Stimulated activated naive CD4-positive, alpha-beta T cell treated with Interleukin-2 at 50 U/mL for 16 hours (primary cell): ENCODE data around the gene DYNLT2B.
"Not testable (repeated sequence)": the region's sequence is repeated elsewhere in the genome, so short reads cannot be mapped to it uniquely, and the experiment has no call there.

ENCODE experiments used
- DNase-seq: peaks from one replicate; lab custom pipeline; 2025; lab: John Stamatoyannopoulos, UW

DYNLT2B gene

DNA sequence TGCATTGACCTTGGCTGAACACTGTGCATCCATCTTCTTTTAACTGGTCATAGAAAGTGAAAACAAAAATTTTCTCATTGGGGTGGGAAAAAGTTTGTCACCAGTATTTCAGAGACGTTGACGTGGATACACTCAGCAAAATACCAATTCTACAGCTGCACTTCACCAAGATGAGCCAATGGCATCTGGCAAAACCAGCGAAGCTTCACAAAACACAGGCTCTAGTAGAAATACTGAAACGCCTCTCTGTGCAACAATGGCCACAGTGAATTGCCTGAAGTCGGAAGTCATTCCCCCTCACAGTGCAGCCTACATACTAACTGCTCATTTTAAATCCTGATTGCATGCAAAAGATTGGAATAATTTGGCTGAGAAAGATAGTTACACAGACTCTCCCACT, 47.5 kb downstream of the DYNLT2B start:
- DNase-seq, result no peak

DNA sequence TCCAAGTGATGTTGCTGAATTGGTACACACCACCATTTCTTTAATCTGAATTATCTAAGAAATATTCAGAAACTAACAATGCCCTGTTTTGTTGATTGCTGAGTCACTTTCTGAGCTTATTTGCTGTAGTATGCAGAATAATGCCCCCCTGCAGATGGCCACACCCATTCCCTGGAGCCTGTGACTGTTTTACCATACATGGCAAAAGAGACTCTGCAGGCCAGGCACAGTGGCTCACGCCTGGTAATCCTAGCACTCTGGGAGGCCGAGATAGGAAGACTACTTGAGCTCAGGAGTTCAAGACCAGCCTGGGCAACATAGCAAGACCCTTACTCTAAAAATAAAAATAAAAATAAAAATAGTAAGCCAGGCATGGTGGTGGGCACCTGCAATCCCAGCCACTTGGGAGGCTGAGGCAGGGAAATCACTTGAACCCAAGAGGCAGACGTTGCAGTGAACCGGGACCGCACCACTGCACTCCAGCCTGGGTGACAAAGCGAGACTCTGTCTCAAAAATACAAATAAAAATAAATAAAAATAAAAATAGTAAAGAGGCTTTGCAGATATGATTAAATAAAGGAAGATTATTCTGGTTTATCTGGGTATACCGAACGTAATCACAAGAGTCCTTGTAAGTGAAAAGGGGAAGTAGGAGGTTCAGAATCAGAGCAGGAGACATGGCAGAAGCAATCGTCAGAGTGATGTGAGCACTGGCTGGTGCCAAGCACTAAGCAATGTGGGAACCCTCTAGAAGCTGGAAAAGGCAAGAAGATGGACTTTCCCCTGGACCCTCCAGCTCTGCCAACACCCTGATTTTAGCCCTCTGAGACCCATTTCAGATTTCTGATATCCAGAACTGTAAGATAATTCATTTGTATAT, 49.5 kb downstream of the DYNLT2B start:
- DNase-seq, result no peak

DNA sequence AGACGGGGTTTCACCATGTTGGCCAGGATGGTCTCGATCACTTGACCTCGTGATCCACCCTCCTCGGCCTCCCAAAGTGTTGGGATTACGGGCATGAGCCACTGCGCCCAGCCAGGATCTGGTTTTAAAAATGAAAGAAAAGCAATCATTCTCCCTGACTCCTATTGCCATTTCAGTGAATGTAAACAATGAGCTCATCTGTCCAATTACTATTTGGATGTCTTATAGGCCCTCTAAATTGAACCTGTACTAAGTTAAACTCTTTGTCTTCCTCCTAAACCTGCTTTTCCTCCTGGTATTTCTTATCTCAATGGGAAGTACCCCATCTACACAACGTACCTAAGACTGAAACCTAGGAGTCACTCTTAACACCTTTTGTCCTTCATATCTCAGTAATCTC, 54.2 kb downstream of the DYNLT2B start:
- DNase-seq, result no peak

DNA sequence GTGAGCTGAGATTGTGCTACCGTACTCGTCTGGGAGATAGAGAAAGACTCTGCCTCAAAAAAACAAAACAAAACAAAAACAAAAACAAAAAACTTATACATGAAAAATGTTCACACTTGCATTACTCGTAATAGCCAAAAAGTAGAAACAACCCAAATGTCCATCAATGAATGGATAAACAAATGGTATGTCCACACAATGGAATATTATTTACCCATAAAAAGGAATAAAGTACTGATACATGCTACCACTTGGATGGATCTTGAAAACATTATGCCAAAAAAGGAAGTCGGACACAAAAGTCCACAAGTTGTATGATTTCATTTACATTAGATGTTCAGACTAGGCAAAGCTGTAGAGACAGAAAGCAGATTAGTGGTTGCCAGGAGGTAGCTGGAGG, 57.3 kb downstream of the DYNLT2B start:
- no peak for DNase-seq

DNA sequence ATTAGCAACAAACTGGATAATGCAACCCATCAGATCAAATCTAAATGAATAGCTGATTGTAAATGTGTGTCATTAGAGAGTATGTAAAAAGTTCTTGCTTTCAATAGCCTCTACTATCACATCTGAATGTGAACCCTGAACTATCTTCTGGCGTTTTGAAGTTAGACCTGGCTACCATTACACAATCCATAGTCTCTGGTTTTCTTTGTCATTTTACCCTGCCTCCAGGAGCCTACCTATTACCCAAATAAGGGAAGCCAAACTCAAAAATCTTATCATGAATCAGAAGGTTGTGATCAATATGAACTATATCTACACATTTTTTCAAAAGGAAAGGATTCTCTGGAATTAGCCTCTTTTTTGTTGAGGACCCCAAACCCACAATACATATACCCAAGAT, 62.3 kb downstream of the DYNLT2B start:
- no peak for DNase-seq

DNA sequence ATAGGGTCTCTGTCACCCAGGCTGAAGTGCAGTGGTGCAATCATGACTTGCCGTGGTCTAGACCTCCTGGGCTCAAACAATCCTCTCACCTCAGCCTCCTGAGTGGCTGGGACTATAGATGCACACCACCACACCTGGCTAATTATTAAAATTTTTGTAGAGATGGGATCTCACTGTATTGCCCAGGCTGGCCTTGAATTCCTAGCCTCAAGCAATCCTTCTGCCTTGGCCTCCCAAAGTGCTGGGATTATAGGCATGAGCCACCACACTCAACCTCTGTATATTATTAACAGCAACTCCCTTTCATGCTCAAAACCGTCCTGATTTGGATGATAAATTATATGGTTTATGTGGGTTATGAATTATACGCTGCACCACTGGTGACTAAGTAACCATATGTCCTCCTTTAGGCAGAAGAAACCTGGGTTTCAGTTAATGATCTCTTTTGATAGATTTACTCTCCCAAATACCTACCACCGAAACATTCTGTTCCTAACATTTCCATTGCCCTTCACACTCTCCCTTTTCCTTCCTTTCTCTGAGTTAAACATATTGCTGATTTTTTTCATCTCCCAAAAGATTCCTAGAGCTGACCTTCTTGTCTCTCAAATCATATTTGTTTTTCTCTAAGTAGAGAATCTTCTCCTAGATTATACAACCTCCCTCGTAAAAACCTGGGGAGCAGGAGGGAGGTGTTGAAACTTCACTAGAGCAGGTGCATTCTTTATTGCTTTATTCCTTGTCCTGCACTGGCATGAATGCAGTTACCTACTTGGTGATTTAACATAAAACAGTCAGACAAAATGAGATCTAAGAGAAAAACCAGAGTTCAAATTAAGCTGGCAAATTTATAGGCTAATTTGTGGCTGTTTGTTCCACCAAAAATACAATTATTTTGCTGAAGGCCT, 63.4 kb downstream of the DYNLT2B start:
- no peak for DNase-seq

DNA sequence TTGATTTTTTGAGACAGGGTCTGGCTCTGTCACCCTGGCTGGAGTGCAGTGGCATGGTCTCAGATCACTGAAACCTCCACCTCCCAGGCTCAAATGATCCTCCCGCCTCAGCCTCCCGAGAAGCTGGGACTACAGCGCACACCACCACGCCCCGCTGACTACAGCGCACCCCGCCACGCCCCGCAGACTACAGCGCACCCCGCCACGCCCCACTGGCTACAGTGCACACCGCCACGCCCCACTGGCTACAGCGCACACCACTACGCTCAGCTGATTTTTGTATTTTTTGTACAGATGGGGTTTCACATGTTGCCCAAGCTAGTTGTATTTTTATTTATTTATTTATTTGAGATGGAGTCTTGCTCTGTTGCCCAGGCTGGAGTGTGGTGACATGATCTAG, 66.1 kb downstream of the DYNLT2B start:
- DNase-seq, result no peak

DNA sequence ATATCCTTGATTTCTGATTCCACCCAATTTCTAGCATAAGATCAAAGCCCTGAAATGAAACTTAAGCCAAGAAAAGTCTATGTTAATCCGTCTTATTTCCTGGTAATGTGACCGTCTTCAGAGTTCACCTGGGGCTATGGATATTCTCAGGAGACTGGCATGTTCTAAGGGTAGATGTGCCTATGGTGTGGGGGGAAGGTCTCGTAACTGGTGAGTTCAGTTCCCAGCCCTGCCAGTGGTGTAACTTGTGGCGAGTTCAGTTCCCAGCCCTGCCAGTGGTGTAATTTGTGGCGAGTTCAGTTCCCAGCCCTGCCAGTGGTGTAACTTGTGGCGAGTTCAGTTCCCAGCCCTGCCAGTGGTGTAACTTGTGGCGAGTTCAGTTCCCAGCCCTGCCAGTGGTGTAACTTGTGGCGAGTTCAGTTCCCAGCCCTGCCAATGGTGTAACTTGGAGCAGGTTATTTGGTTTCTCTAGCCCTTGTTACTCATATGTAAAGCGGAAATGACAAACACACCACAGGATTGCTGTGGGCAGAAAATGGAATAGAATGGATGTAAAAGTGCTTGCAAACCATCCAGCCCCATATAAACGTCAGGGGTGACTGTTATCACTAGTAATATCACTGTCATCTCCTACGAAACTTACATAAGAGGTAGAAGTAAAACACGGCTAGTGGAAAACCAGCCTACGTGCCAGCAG, 71.3 kb downstream of the DYNLT2B start:
- DNase-seq, result peak; percentile 12

DNA sequence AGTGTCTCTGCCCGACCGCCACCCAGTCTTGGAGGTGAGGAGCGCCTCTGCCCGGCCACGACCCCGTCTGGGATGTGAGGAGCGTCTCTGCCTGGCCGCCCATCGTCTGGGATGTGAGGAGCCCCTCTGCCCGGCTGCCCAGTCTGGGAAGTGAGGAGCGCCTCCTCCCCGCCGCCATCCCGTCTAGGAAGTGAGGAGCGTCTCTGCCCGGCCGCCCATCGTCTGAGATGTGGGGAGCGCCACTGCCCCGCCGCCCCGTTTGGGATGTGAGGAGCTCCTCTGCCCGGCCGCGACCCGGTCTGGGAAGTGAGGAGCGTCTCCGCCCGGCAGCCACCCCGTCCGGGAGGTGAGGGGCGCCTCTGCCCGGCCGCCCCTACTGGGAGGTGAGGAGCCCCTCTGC, 73.9 kb downstream of the DYNLT2B start:
- DNase-seq, result not testable (repeated sequence)

DNA sequence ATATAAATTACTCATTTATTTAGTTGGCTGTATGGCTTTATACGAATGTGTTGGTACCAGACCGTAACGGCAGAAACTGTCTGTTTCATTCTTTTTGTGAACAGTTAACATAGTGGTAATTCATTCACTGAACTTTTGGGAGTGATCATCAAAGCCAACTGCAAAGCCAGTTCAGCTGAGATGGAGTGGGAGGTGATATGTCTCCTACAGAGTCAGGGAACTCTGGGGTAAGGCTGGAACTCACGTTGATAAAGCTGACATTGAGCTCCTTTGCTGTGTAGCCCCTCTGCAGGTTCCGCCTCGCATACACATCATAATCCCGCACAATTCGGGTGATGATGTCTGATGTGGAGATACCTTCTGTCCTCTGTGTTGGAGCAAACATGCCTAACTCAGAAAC, 76.3 kb downstream of the DYNLT2B start:
- no peak for DNase-seq
